H1 (cell line): ENCODE results near the gene TCIRG1. TPM values are rescaled to one million over a fixed set of nuclear protein-coding genes. Genes with fewer than 3 reads are reported as not detected.
A peak's percentile ranks its signal among the peaks of the same experiment; 100 is the strongest.
"Not testable (repeated sequence)": the region's sequence is repeated elsewhere in the genome, so short reads cannot be mapped to it uniquely, and the experiment has no call there.

Source experiments
- CTCF ChIA-PET: fragments of 300-600 bp; sonication (Branson Sonifier 250); formaldehyde crosslinking; loops from one replicate; lab custom pipeline; 2021; ENCODE audit not compliant: partially characterized antibody; lab: Charles Lee
- POLR2A ChIA-PET: fragments of 300-600 bp; sonication (Branson Sonifier 250); formaldehyde crosslinking; loops from one replicate; lab custom pipeline; 2021; ENCODE audit warnings: inconsistent platforms; ENCODE audit not compliant: partially characterized antibody; lab: Charles Lee
- DNase-seq, 2 experiments: peaks; one replicate each; pipeline versions ENCODE4 v3.0.0 to v3.0.0-alpha.2; 2010 to 2022; ENCODE audit warnings: low spot score in 2 of 2, low read depth in 1 of 2, mixed read lengths in 1 of 2
- FAIRE-seq: peaks from 2 replicates; lab custom pipeline; 2011; peaks lifted over from hg19 to GRCh38; lab: Jason Lieb, UNC
- H2AFZ ChIP-seq: 2 replicates; pipeline ENCODE4 v1.8.1; 2012; ENCODE audit warnings: low read length, inconsistent platforms
- H2AK5ac ChIP-seq: 2 replicates; pipeline ENCODE4 v1.6.1; 2013; ENCODE audit warnings: low read depth, low read length
- H2BK120ac ChIP-seq: replicated peaks from 2 replicates; pipeline ENCODE3; 2013; ENCODE audit warnings: low read depth, low read length, inconsistent platforms
- H2BK12ac ChIP-seq: 2 replicates; pipeline ENCODE4 v1.6.1; 2013; ENCODE audit warnings: low read depth, low read length
- H2BK15ac ChIP-seq: 2 replicates; pipeline ENCODE4 v1.6.1; 2013; ENCODE audit warnings: low read length
- H2BK20ac ChIP-seq: 2 replicates; pipeline ENCODE4 v1.6.1; 2013; ENCODE audit warnings: low read length
- H2BK5ac ChIP-seq: 2 replicates; pipeline ENCODE4 v1.6.1; 2013; ENCODE audit warnings: low read depth, low read length
- H3K14ac ChIP-seq: 2 replicates; pipeline ENCODE4 v1.6.1; 2013; ENCODE audit warnings: inconsistent platforms; ENCODE audit not compliant: insufficient read length
- H3K18ac ChIP-seq: 2 replicates; pipeline ENCODE4 v1.6.1; 2013; ENCODE audit warnings: low read length; ENCODE audit errors: extremely low read depth
- H3K23ac ChIP-seq: 2 replicates; pipeline ENCODE4 v1.6.1; 2013; ENCODE audit warnings: inconsistent platforms; ENCODE audit not compliant: insufficient read length
- H3K23me2 ChIP-seq: 2 replicates; pipeline ENCODE4 v1.6.1; 2013; ENCODE audit warnings: low read depth, low read length
- H3K27ac ChIP-seq: 2 replicates; pipeline ENCODE4 v1.6.1; 2011; ENCODE audit warnings: low read depth, low read length, inconsistent platforms
- H3K27me3 ChIP-seq, 4 experiments: replicated peaks in 1 of 4; 1 replicate in 1 of 4; 2 replicates in 3 of 4; pipeline versions ENCODE4 v1.6.1 to v1.8.1; 2011 to 2013; ENCODE audit warnings: low read length in 3 of 4, mild to moderate bottlenecking in 3 of 4, inconsistent platforms in 2 of 4, mixed read lengths in 2 of 4, moderate library complexity in 1 of 4; ENCODE audit not compliant: control insufficient read depth in 3 of 4, insufficient read depth in 3 of 4; ENCODE audit errors: extremely low read depth in 1 of 4
- H3K36me3 ChIP-seq, 4 experiments: 2 replicates each; pipeline versions ENCODE4 v1.6.1 to v1.8.1; 2011 to 2013; ENCODE audit warnings: mild to moderate bottlenecking in 4 of 4, low read length in 3 of 4, moderate library complexity in 2 of 4, control low read depth in 1 of 4, inconsistent platforms in 1 of 4; ENCODE audit not compliant: insufficient read depth in 4 of 4, control insufficient read depth in 2 of 4
- H3K4ac ChIP-seq: replicated peaks from 2 replicates; pipeline ENCODE3; 2013; ENCODE audit warnings: low read length, low read depth, mixed read lengths, inconsistent platforms; ENCODE audit not compliant: insufficient read length
- H3K4me1 ChIP-seq, 4 experiments: replicated peaks in 1 of 4; 1 replicate in 1 of 4; 2 replicates in 3 of 4; pipeline versions ENCODE4 v1.6.1 to v1.8.1; 2011 to 2013; ENCODE audit warnings: low read length in 3 of 4, inconsistent platforms in 2 of 4, mixed read lengths in 1 of 4; ENCODE audit not compliant: insufficient read depth in 4 of 4, control insufficient read depth in 3 of 4
- H3K4me2 ChIP-seq, 2 experiments: 2 replicates each; pipeline versions ENCODE4 v1.6.1 to v1.8.1; 2011 to 2013; ENCODE audit warnings: low read depth in 2 of 2, low read length in 2 of 2, control low read depth in 1 of 2, inconsistent platforms in 1 of 2, mild to moderate bottlenecking in 1 of 2; ENCODE audit not compliant: insufficient read depth in 1 of 2
- H3K4me3 ChIP-seq, 4 experiments: fragments of 200-600, 300-600 bp in 1 of 4; sonication (generic), shearing (Covaris generic), sonication (Bioruptor Twin) in 1 of 4; 2 replicates each; pipeline versions ENCODE4 v1.5.1 to v1.8.1; 2011 to 2016; ENCODE audit warnings: low read length in 4 of 4, low read depth in 3 of 4, control low read depth in 2 of 4, inconsistent platforms in 2 of 4, mild to moderate bottlenecking in 2 of 4, mixed read lengths in 1 of 4, moderate library complexity in 1 of 4; ENCODE audit not compliant: insufficient read depth in 2 of 4; ENCODE audit errors: extremely low read depth in 1 of 4
- H3K56ac ChIP-seq: replicated peaks from 2 replicates; pipeline ENCODE3; 2013; ENCODE audit warnings: low read depth, mild to moderate bottlenecking, mixed read lengths, low read length, inconsistent platforms; ENCODE audit not compliant: insufficient read length
- H3K79me1 ChIP-seq: 2 replicates; pipeline ENCODE4 v1.6.1; 2013; ENCODE audit warnings: low read depth, low read length, control low read depth
- H3K79me2 ChIP-seq, 2 experiments: 2 replicates each; pipeline versions ENCODE4 v1.6.1 to v1.8.1; 2012 to 2013; ENCODE audit warnings: low read length in 2 of 2, mild to moderate bottlenecking in 2 of 2, inconsistent platforms in 1 of 2; ENCODE audit not compliant: insufficient read depth in 2 of 2, control insufficient read depth in 1 of 2
- H3K9ac ChIP-seq, 4 experiments: replicated peaks in 1 of 4; 1 replicate in 1 of 4; 2 replicates in 3 of 4; pipeline versions ENCODE4 v1.6.1 to v1.8.1; 2011 to 2013; ENCODE audit warnings: low read depth in 3 of 4, low read length in 3 of 4, control low read depth in 2 of 4, mild to moderate bottlenecking in 2 of 4, moderate library complexity in 2 of 4, inconsistent platforms in 1 of 4; ENCODE audit errors: extremely low read depth in 1 of 4
- H3K9me3 ChIP-seq, 2 experiments: 2 replicates each; pipeline versions ENCODE4 v1.6.1 to v1.8.1; 2012 to 2013; ENCODE audit warnings: mild to moderate bottlenecking in 2 of 2, moderate library complexity in 2 of 2, control low read depth in 1 of 2, inconsistent platforms in 1 of 2, low read depth in 1 of 2, low read length in 1 of 2, mixed read lengths in 1 of 2; ENCODE audit not compliant: insufficient read depth in 2 of 2
- H4K20me1 ChIP-seq, 2 experiments: replicated peaks in 1 of 2; 2 replicates each; pipeline versions ENCODE3 to v1.8.1; 2011 to 2013; ENCODE audit warnings: inconsistent platforms in 2 of 2, low read length in 2 of 2, mild to moderate bottlenecking in 1 of 2; ENCODE audit not compliant: insufficient read depth in 2 of 2, control insufficient read depth in 1 of 2
- H4K5ac ChIP-seq: 2 replicates; pipeline ENCODE4 v1.6.1; 2013; ENCODE audit warnings: low read length, low read depth, mixed read lengths, inconsistent platforms; ENCODE audit not compliant: insufficient read length
- H4K8ac ChIP-seq: 2 replicates; pipeline ENCODE4 v1.8.0; 2013; ENCODE audit warnings: mild to moderate bottlenecking, moderate library complexity, low read length, inconsistent platforms; ENCODE audit not compliant: insufficient read depth; ENCODE audit errors: extremely low read depth
- H4K91ac ChIP-seq: replicated peaks from 2 replicates; pipeline ENCODE3; 2013; ENCODE audit warnings: low read length, mixed read lengths, inconsistent platforms; ENCODE audit not compliant: insufficient read length
- WGBS, 2 experiments: shearing (Covaris generic) in 1 of 2; methylation state at CpG; one replicate each; pipeline versions ENCODE4 v1.1.6 to v1.1.7; 2013 to 2015; ENCODE audit warnings: low lambda C conversion rate in 2 of 2, mixed read lengths in 2 of 2, inconsistent platforms in 1 of 2, low coverage in 1 of 2, missing lambda C conversion rate in 1 of 2; ENCODE audit not compliant: insufficient replicate concordance in 2 of 2, insufficient coverage in 1 of 2, insufficient read length in 1 of 2; ENCODE audit errors: extremely low coverage in 1 of 2, missing lambda C conversion rate in 1 of 2; 5-methylcytosine and 5-hydroxymethylcytosine counted together
- polyA plus RNA-seq, 7 experiments: library from polyadenylated mRNA; depleted of rRNA in 3 of 7; stranded (reverse) in 5 of 7; unstranded in 2 of 7; fragments of >200 nt in 5 of 7; fragments of 200-250 nt in 2 of 7; gene quantifications; 1 replicate in 5 of 7; 2 replicates in 1 of 7; 4 replicates in 1 of 7; pipeline versions ENCODE4 v1.2.1 to v1.2.3, GENCODE V29; 2011 to 2013; ENCODE audit warnings: missing spikeins in 2 of 7, mixed read lengths in 2 of 7
- total RNA-seq: library from RNA; stranded (reverse); fragmentation: NEBNext Ultra II Directional; extraction: Animal tissue kit (Norgen Biotek cat#: 25700); gene quantifications from 2 replicates; pipeline ENCODE4 v1.2.1, GENCODE V29; 2021

Gene TCIRG1
- total and polyA plus RNA-seq, 2 of the 8 experiments (the other 6 are each of a cell fraction or from before 2014, with no cell fraction given) = 25.3 to 39.6 TPM

DNA sequence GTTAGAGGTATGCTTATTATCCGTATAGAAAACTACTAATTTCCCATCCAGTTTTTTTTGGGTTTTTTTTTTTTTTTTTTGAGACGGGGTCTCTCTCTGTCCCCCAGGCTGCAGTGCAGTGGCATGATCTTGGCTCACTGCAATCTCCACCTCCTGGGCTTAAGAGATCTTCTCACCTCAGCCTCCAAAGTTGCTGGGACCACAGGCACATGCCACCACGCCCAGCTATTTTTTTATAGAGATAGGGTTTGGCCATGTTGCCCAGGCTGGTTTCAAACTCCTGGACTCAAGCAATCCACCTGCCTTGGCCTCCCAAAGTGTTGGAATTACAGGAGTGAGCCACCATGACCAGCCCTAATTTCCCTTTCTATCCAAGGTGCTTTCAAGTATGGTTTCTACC, 54.1 kb downstream of the TCIRG1 start:
- H3K4me3 ChIP-seq, H2AFZ ChIP-seq, H2BK120ac ChIP-seq, FAIRE-seq, H3K14ac ChIP-seq, H4K5ac ChIP-seq, H2BK5ac ChIP-seq, H3K4me1 ChIP-seq, H4K91ac ChIP-seq, H3K9me3 ChIP-seq, H2BK15ac ChIP-seq, H3K79me1 ChIP-seq, H3K23me2 ChIP-seq, H3K4me2 ChIP-seq, H3K9ac ChIP-seq, H3K27me3 ChIP-seq, H3K56ac ChIP-seq, H4K8ac ChIP-seq, H2AK5ac ChIP-seq, H3K23ac ChIP-seq, H3K4ac ChIP-seq, H2BK20ac ChIP-seq, H3K27ac ChIP-seq, H2BK12ac ChIP-seq, H3K18ac ChIP-seq: not testable (repeated sequence)
- Histone ChIP-seq H4K20me1 (peaks cover 10 to 11% of the 10 kb centered on the region in 2 experiments), H3K36me3 (peaks cover 0 to 21% (median 4%) of the 10 kb centered on the region in 4 experiments; a peak in 5 of 8 replicates), H3K79me2 (peaks cover 4 to 84% of the 10 kb centered on the region in 2 experiments; a peak in 3 of 4 replicates)
- CTCF ChIA-PET = interaction anchor here (1.2 to 1.3 kb wide), 2 partner anchors 35 to 602 kb away, joined by 3 read pairs; no protein-coding TSS in a partner anchor
- 84% methylated on average over 2 of the region's 3 CpGs; no CpG with 5 or more reads in 1 of the 2 experiments for WGBS, 2 experiments
- POLR2A ChIA-PET = interaction anchor here (1.0 to 2.2 kb wide), 4 partner anchors 11 to 31 kb away, joined by 4 to 10 read pairs (median 8); no protein-coding TSS in a partner anchor
- peak in 1 of 2 experiments; percentile 22 for DNase-seq
